Hepatocyte (in vitro differentiated cells): ENCODE measurements around the gene PRLH.
"Not testable (repeated sequence)": the region's sequence is repeated elsewhere in the genome, so short reads cannot be mapped to it uniquely, and the experiment has no call there.

Experiments
- CTCF ChIP-seq: fragments of 200-600 bp; sonication (generic); IDR thresholded peaks from 2 replicates; pipeline ENCODE4 v1.5.1; 2016; ENCODE audit warnings: antibody characterized with exemption, mild to moderate bottlenecking; ENCODE audit not compliant: poor library complexity
- EZH2 ChIP-seq: fragments of 200-600 bp; sonication (generic); IDR thresholded peaks from 2 replicates; pipeline ENCODE4 v1.6.1; 2016; ENCODE audit warnings: antibody characterized with exemption, mild to moderate bottlenecking, borderline replicate concordance
- EZH2phosphoT487 ChIP-seq: fragments of 200-600 bp; sonication (generic); IDR thresholded peaks from one replicate; pipeline ENCODE4 v1.6.1; 2018; ENCODE audit warnings: antibody characterized with exemption, mild to moderate bottlenecking, low read depth, moderate library complexity; ENCODE audit not compliant: unreplicated experiment, severe bottlenecking

DNA sequence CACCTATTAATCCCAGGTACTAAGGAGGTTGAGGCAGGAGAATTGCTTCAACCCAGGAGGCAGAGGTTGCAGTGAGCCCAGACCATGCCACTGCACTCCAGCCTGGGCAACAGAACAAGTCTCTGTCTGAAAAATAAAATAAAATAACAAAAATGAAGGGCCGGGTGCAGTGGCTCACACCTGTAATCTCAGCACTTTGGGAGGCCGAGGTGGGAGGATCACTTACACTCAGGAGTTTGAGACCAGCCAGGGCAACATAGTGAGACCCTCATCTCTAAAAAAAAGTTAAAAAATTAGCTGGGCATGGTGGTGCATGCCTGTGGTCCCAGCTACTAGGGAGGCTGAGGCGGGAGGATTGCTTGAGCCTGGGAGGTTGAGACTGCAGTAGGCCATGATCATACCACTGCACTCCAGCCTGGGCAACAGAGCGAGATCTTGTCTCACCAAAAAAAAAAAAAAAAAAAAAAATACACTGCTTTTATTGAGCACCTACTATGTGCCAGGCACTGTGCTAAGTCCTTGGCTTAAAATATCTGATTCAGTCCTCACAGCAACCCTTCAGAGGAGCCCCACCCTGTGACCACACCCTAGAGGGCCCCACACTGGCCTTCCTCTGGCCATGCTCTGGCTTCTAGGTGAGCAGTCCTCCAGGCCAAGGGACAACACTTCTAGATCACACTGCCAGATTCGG, 29.6 kb downstream of the PRLH start:
- TF ChIP-seq CTCF, EZH2, EZH2phosphoT487: not testable (repeated sequence)
